Stimulated activated naive B cell treated with anti-CD40 and anti-IgM and Interleukin-4, amounts not matched to agents 10 μg/mL and 1 μg/mL and 100 μg/mL, for 72 hours (primary cell): Measurements from ENCODE around the gene KRTAP1-1.
"Not testable (repeated sequence)": the region's sequence is repeated elsewhere in the genome, so short reads cannot be mapped to it uniquely, and the experiment has no call there.

ENCODE experiments used
- ATAC-seq, 2 donors: fragments of 150-1000 bp; cut with Tn5 transposase; replicated peaks; 2 replicates each; pipeline ENCODE4 v1.10.0; 2021; ENCODE audit warnings: moderate library complexity in 1 of 2
- DNase-seq: peaks from one replicate; pipeline ENCODE4 v3.0.0; 2021
- H3K27ac Mint-ChIP-seq: one replicate; pipeline ENCODE4 v1.8.0; 2022; ENCODE audit warnings: mild to moderate bottlenecking, mixed read lengths
- H3K27me3 Mint-ChIP-seq, 2 donors: one replicate each; pipeline ENCODE4 v1.8.0; 2022; ENCODE audit warnings: mixed read lengths in 2 of 2
- H3K36me3 Mint-ChIP-seq, 2 donors: one replicate each; pipeline ENCODE4 v1.8.0; 2022; ENCODE audit warnings: mixed read lengths in 2 of 2, mild to moderate bottlenecking in 1 of 2
- H3K4me1 Mint-ChIP-seq, 2 donors: one replicate each; pipeline ENCODE4 v1.8.0; 2022; ENCODE audit warnings: mixed read lengths in 2 of 2, mild to moderate bottlenecking in 1 of 2
- H3K4me3 Mint-ChIP-seq, 2 donors: one replicate each; pipeline ENCODE4 v1.8.0; 2022; ENCODE audit warnings: mild to moderate bottlenecking in 2 of 2, mixed read lengths in 2 of 2, moderate library complexity in 1 of 2
- H3K9me3 Mint-ChIP-seq, 2 donors: one replicate each; pipeline ENCODE4 v1.8.0; 2022; ENCODE audit warnings: mixed read lengths in 2 of 2, mild to moderate bottlenecking in 1 of 2

KRTAP1-1 gene

DNA sequence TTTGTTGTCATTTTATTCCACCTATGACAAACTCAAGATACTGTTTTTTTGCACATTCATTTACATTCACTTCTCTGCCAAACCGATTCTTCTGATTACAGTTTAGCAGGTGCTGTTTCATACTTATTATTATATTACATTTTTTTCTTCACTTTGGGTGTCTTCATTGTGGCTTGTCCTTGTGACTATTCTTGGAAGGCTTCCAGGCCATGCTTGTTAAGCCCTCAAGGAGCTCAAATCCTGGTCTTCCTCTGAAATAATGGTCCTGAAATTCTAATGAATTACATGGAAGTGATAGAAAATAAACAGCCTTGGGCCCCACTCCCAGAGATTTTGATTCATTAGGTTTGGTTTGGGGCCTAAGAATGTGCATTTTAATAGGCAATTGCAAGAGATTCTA is 23.1 kb upstream of the KRTAP1-1 start:
- no peaks in the 10 kb centered on the region for H3K36me3 Mint-ChIP-seq

GRCh38 chr17:41063449-41063848 is 22.2 kb upstream of the KRTAP1-1 start:
- Mint-ChIP-seq H3K4me3 (no peak overlapping the region), H3K36me3 (no peaks in the 10 kb centered on the region), H3K27ac (no peak overlapping the region), H3K27me3 (peaks cover 13 to 20% of the 10 kb centered on the region in 2 donors), H3K4me1 (peaks cover 2 to 5% of the 10 kb centered on the region in 2 donors), H3K9me3 (no peaks in the 10 kb centered on the region)
- no peak for DNase-seq
- no peak for ATAC-seq

More for the DNA sequence above, 23.1 kb upstream of the KRTAP1-1 start:
- no peak overlapping the region for H3K27ac Mint-ChIP-seq
- no peak overlapping the region for H3K4me3 Mint-ChIP-seq
- H3K4me1 Mint-ChIP-seq, result peaks cover 3 to 4% of the 10 kb centered on the region in 2 donors
- no peaks in the 10 kb centered on the region for H3K9me3 Mint-ChIP-seq
- H3K27me3 Mint-ChIP-seq, result peaks cover 11 to 17% of the 10 kb centered on the region in 2 donors
- ATAC-seq (no peak), DNase-seq (no peak)

DNA sequence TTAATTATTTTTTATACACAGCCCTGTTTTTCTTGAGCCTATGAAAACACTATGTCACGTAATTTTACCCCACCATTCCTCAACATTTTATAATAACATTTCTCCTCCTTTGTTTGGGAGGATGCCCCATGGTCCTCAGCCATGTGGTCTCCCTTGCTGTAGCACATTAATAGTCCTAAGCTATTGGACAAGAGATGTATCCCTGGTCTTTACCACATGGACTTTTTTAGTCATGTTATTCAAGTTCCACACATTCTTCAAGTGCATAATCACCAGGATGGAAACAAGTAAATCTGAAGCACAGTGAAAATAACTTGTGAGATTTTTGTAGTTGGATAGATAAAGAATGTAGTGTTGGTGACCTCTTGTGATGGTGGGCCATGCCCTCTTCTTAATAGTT is 20.7 kb upstream of the KRTAP1-1 start:
- Mint-ChIP-seq H3K27me3 (peaks cover 23 to 25% of the 10 kb centered on the region in 2 donors), H3K27ac (no peak overlapping the region), H3K9me3 (peaks cover 3% of the 10 kb centered on the region in 2 donors), H3K4me1 (peaks cover 2 to 5% of the 10 kb centered on the region in 2 donors), H3K36me3 (no peaks in the 10 kb centered on the region), H3K4me3 (no peak overlapping the region)
- ATAC-seq (no peak), DNase-seq (no peak)

GRCh38 chr17:41060052-41060604 is 18.9 kb upstream of the KRTAP1-1 start, which contains the start of gene KRTAP2-3:
Gene KRTAP2-3 (minus strand): TSS chr17:41060114. CDS start chr17:41060050, 64 bp downstream.
- H3K4me3 Mint-ChIP-seq, result no peak within 1 kb of the TSS
- ATAC-seq, result no peak
- H3K4me1 Mint-ChIP-seq, result peaks cover 2 to 5% of the 10 kb centered on the region in 2 donors
- peaks cover 23 to 25% of the 10 kb centered on the region in 2 donors for H3K27me3 Mint-ChIP-seq
- peaks cover 3% of the 10 kb centered on the region in 2 donors for H3K9me3 Mint-ChIP-seq
- H3K27ac Mint-ChIP-seq, result no peak within 1 kb of the TSS
- DNase-seq, result no peak
- H3K36me3 Mint-ChIP-seq, result no peaks in the 10 kb centered on the region

GRCh38 chr17:41059276-41060051 is 18.2 kb upstream of the KRTAP1-1 start:
- not testable (repeated sequence) for H3K9me3 Mint-ChIP-seq, DNase-seq, H3K4me3 Mint-ChIP-seq, H3K27ac Mint-ChIP-seq, H3K4me1 Mint-ChIP-seq, ATAC-seq, H3K36me3 Mint-ChIP-seq
- H3K27me3 Mint-ChIP-seq, result peaks cover 23 to 25% of the 10 kb centered on the region in 2 donors

- Mint-ChIP-seq H3K27ac (no peak overlapping the region), H3K36me3 (no peaks in the 10 kb centered on the region), H3K4me1 (peaks cover 2 to 5% of the 10 kb centered on the region in 2 donors), H3K27me3 (peaks cover 23 to 25% of the 10 kb centered on the region in 2 donors), H3K4me3 (no peak overlapping the region), H3K9me3 (peaks cover 3% of the 10 kb centered on the region in 2 donors)
- no peak for ATAC-seq
- no peak for DNase-seq
Observed at GRCh38 chr17:41058741-41059140, 17.5 kb upstream of the KRTAP1-1 start.

DNA sequence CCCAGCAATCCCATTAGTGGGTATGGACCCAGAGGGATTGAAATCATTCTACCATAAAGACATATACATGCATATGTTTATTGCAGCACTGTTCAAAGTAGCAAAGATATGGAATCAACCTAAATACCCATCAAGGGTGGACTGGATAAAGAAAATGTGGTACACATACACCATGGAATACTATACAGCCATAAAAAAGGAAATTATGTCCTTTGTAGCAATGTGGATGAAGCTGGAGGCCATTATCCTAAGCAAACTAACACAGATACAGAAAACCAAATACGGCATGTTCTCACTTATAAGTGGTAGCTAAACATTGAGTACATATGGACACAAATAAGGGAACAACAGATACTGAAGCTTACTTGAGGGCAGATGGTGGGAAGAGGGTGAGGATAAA is 16.3 kb upstream of the KRTAP1-1 start:
- ATAC-seq (no peak), DNase-seq (no peak)
- Mint-ChIP-seq H3K27me3 (peaks cover 25 to 27% of the 10 kb centered on the region in 2 donors), H3K36me3 (no peaks in the 10 kb centered on the region), H3K27ac (no peak overlapping the region), H3K4me1 (peaks cover 2 to 5% of the 10 kb centered on the region in 2 donors), H3K4me3 (no peak overlapping the region), H3K9me3 (peaks cover 7% of the 10 kb centered on the region in 2 donors)

DNA sequence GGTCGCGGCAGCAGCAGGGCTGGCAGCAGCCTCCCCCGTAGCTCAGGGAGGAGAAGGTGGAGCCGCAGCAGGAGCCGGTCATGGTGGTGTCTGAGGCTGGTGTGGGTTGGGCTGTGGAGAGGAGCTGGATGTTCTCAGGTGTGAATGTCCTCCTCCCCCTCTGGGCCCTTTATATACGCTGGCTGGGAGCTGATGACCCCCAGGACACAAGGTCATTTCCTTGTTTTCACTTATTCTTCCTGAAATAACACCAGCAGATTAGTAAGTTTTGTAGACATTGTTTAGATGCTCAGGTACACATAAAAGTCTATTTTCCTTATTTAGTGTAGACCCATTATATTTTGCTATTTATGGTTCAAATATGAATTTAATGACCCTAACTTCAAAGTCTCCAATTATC is 13.9 kb upstream of the KRTAP1-1 start, which contains the start of gene KRTAP2-2:
TSS of gene KRTAP2-2 (minus strand) at position 101 of the 400 bp plus-strand sequence. CDS start at position 82, 19 bp downstream.
- not testable (repeated sequence) for H3K4me3 Mint-ChIP-seq, H3K9me3 Mint-ChIP-seq, ATAC-seq, H3K36me3 Mint-ChIP-seq, DNase-seq, H3K27ac Mint-ChIP-seq, H3K4me1 Mint-ChIP-seq
- H3K27me3 Mint-ChIP-seq, result peaks cover 17 to 25% of the 10 kb centered on the region in 2 donors

GRCh38 chr17:41054556-41054955 is 13.3 kb upstream of the KRTAP1-1 start:
- not testable (repeated sequence) for ATAC-seq, H3K4me3 Mint-ChIP-seq, DNase-seq, H3K27ac Mint-ChIP-seq, H3K36me3 Mint-ChIP-seq, H3K9me3 Mint-ChIP-seq, H3K4me1 Mint-ChIP-seq
- H3K27me3 Mint-ChIP-seq, result peaks cover 16 to 23% of the 10 kb centered on the region in 2 donors

DNA sequence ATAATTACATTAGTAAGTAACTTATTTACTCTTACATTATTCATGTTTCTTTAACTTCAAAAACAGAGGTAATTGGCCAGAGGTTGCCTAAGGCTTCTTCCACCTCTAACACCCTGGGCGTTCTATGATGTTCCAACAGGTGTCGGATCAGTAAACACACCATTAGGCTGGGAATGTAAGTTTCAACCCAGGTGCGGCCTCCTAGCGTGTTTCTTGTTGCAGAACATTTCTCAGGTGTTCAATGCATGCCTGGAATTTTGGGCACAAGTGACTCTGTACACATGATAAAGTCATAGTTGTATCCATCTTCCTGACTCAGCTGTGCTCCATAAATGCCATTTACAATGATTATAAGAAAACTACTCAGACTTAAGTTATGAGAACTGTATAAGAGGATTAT is 12.8 kb upstream of the KRTAP1-1 start:
- H3K27me3 Mint-ChIP-seq, result peaks cover 11 to 18% of the 10 kb centered on the region in 2 donors
- peaks cover 0 to 1% of the 10 kb centered on the region in 2 donors for H3K4me1 Mint-ChIP-seq
- no peak overlapping the region for H3K4me3 Mint-ChIP-seq
- peaks cover 7% of the 10 kb centered on the region in 2 donors for H3K9me3 Mint-ChIP-seq
- no peak overlapping the region for H3K27ac Mint-ChIP-seq
- DNase-seq, result no peak
- H3K36me3 Mint-ChIP-seq, result no peaks in the 10 kb centered on the region
- ATAC-seq, result no peak

- Mint-ChIP-seq H3K27me3 (peaks cover 8 to 14% of the 10 kb centered on the region in 2 donors), H3K27ac (no peak overlapping the region), H3K4me3 (no peak overlapping the region), H3K9me3 (peaks cover 5% of the 10 kb centered on the region in 2 donors), H3K36me3 (no peaks in the 10 kb centered on the region), H3K4me1 (peaks cover 0 to 3% of the 10 kb centered on the region in 2 donors)
- ATAC-seq, result no peak
- no peak for DNase-seq
Observed at GRCh38 chr17:41052566-41052965, 11.3 kb upstream of the KRTAP1-1 start.

- DNase-seq (no peak), ATAC-seq (no peak)
- no peaks in the 10 kb centered on the region for H3K36me3 Mint-ChIP-seq
- peaks cover 20 to 21% of the 10 kb centered on the region in 2 donors for H3K27me3 Mint-ChIP-seq
- no peak overlapping the region for H3K27ac Mint-ChIP-seq
- no peak overlapping the region for H3K4me3 Mint-ChIP-seq
- peaks cover 4% of the 10 kb centered on the region in 2 donors for H3K9me3 Mint-ChIP-seq
- H3K4me1 Mint-ChIP-seq, result peaks cover 0 to 3% of the 10 kb centered on the region in 2 donors
Observed at GRCh38 chr17:41049110-41049509, 7.9 kb upstream of the KRTAP1-1 start.

DNA sequence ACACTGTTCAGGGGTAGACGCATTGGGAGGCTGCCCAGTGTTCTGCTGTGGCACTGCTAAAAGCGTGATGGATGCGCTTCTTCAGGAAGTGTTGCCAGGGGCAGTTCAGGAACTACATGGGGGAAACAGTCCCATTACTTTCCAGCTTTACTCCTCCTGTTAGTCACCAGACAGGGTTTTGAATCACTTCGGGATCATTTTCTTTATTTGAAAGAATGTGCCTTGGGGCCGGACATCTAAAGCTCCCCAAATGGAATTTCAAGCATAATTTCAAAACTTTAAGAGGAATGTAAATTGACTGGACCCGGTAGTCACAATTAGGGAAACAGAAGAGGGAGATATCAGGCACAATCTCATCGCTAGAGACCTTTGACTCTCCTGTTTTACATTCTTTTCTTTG is 7.2 kb upstream of the KRTAP1-1 start:
- Mint-ChIP-seq H3K4me3 (no peak overlapping the region), H3K9me3 (peaks cover 5% of the 10 kb centered on the region in 2 donors), H3K27ac (no peak overlapping the region), H3K4me1 (peaks cover 0 to 3% of the 10 kb centered on the region in 2 donors), H3K36me3 (no peaks in the 10 kb centered on the region), H3K27me3 (peaks cover 18 to 25% of the 10 kb centered on the region in 2 donors)
- ATAC-seq, result no peak
- no peak for DNase-seq

GRCh38 chr17:41046735-41047465 is 5.7 kb upstream of the KRTAP1-1 start, which contains the start of gene KRTAP2-1:
Gene KRTAP2-1 (minus strand): TSS chr17:41047316. CDS start chr17:41047267, 49 bp downstream.
- not testable (repeated sequence) for H3K27ac Mint-ChIP-seq, ATAC-seq, H3K4me1 Mint-ChIP-seq, H3K4me3 Mint-ChIP-seq, H3K36me3 Mint-ChIP-seq, DNase-seq
- Mint-ChIP-seq H3K27me3 (peaks cover 20 to 28% of the 10 kb centered on the region in 2 donors), H3K9me3 (peaks cover 4 to 12% of the 10 kb centered on the region in 2 donors)
